Activated T-cell treated with anti-CD3 and anti-CD28 coated beads for 4 hours (primary cell): ENCODE data around the gene MYOD1.

ENCODE experiments used
- DNase-seq: peaks from one replicate; pipeline ENCODE4 v3.0.0-alpha.2; 2020

Gene MYOD1

GRCh38 chr11:17735818-17736578, 16.6 kb downstream of the MYOD1 start:
- DNase-seq, result no peak

DNA sequence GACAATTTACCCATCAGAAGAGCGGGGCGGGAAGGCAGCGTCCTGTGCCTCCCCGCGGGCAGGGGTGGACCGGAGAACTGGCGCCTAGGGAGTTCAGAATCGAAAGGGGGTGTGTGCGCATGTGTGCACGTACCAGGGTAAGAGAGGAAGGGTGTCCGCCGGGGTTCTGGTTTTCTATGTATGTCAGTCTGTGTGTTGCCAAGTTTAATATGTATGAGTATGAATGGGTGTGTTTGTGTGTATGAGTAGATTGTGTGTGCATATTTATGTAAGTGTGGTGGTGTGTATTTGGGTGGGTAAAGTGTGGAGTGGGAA, 17.2 kb downstream of the MYOD1 start:
- DNase-seq, result no peak

- DNase-seq, result no peak
Observed at GRCh38 chr11:17736930-17737817, 17.8 kb downstream of the MYOD1 start.

GRCh38 chr11:17738151-17738973, 19.0 kb downstream of the MYOD1 start:
- no peak for DNase-seq

DNA sequence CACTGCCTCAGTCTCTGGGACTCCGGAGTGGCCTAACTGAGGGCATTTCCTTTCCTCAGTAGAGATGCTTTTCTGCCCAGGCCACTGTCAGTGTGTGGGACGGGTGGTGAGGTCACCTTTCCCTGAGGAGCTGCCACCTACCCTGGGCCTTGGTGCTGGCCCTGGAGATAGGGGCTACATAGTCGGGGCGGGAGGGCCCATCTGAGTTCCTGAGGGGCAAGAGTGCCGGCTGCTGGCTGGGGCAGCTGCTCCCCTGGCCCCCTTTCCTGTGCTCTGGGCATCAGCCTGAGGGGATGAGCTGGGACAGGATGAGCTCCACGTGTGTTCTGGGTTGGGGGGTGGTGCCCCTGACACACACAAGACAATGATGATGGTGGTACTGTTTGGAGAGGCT, 20.6 kb downstream of the MYOD1 start:
- no peak for DNase-seq

DNA sequence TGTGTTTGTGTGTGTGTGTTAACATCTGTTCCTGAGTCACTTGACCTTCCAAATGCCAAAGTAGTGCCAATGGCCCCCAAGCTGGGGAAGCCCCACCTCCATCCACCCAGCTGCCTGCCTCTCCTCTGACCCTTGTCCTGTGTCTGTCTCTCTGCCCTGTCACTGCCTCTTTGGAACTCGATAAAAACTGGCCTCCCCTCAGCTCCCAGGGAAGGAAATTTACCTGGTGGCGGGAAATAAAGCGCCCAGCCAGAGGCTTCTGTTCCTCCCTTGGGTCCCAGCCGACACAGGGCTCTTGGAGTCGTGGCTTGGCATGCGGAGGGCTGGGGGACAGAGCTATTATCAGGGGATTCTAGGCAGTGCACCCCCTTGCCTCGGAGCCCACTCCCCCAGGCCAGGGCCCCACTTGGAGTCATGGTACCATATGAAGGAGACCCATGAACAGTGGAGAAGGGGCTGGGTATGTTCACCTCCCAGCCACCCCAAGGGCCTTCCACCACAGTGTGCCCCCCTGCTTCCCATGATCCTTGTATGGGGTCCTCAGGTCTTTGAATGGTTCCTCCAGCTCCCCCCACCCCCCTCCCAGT, 21.4 kb downstream of the MYOD1 start:
- DNase-seq, result no peak

- DNase-seq, result no peak
Observed at GRCh38 chr11:17741487-17741886, 22.1 kb downstream of the MYOD1 start.

- no peak for DNase-seq
Observed at GRCh38 chr11:17742019-17742418, 22.6 kb downstream of the MYOD1 start.

DNA sequence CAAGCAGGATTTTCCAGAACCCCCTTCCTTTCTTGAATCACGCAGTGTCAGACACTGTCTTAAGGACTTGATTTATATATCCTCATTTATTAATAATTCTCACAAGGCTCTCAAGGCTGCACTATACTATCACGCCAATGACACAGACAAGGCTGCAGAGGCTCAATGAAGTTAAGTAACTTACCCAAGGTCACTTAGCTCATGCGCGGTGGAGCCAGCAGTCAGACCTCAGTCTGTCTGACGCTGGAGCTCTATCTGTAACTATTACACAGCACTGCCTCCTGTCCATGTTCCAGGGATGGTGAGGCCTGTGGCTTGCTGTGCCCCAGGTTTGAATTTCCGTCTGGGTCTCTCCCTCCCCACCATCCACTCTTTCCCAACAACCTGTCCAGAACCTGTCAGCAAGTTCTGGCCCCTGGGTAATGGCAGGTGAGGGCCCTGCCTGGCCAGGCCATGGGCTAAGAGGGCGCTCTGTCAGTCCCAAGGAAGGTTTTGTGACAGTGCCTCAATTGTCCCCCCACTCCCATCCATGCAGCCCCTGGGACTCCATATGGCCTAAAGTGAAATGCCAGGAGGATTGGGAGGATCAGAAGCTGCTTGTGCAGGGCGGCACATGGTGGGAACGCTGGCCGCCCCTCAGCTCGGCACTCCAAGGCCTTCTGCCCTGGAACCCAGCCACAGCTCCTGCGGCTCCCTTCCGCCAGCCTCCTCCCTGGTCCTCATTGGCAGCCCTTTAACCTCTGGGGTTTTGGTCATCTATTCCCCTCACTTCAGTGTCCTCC, 23.8 kb downstream of the MYOD1 start:
- DNase-seq, result no peak

DNA sequence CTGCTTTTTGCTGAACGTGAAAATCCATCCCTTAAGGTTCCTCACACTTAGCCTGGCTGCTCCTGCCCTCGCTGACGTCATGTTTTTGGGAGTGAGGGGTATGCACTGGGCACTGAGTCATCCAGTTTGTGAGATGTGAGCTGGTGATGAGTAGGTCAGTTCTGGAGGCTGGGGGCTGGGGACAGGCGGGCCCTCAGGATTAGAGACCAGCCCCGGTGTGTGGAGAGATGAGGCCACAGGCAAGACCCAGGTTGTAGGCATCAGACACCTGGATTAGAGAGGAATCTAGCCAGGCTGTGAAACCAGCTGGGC, 24.4 kb downstream of the MYOD1 start:
- no peak for DNase-seq

DNA sequence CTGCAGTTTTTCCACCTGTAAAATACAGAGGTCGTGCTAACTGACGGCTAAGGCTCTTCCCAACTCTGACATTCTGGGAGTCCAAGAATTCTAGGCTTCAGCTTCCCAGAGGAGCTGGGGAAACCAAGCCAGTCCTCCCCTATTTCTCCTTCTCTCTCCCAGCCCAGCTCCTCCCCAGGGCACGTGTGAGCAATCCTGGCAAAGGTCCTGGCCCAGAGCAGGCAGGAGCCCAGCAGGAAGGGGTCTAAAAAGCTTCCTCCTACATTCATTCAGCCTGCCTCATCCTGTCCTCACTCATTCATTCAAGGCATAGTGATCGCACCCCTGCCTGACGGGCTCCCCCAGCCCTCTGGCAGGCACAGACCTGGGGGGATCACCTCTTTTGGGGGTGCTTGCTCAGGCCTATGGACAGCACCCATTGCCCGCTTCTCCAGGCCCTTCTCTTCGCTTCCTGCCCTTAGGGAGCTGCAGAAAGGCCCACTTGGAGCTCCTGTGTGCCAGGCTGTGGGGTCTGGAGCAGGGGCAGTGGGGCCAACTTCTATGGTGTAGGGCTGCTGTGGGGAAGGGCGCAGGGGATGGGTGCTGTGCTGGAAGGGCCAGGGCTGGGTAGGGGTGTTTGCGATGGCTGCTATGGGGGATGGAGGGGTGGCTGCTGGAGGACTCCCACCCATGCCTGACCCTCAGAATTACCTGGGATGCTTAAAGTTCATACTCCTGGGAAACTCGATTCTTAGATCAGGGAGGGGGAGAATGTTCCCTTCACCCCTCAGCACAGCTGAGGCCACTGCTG, 25.0 kb downstream of the MYOD1 start:
- DNase-seq, result no peak

DNA sequence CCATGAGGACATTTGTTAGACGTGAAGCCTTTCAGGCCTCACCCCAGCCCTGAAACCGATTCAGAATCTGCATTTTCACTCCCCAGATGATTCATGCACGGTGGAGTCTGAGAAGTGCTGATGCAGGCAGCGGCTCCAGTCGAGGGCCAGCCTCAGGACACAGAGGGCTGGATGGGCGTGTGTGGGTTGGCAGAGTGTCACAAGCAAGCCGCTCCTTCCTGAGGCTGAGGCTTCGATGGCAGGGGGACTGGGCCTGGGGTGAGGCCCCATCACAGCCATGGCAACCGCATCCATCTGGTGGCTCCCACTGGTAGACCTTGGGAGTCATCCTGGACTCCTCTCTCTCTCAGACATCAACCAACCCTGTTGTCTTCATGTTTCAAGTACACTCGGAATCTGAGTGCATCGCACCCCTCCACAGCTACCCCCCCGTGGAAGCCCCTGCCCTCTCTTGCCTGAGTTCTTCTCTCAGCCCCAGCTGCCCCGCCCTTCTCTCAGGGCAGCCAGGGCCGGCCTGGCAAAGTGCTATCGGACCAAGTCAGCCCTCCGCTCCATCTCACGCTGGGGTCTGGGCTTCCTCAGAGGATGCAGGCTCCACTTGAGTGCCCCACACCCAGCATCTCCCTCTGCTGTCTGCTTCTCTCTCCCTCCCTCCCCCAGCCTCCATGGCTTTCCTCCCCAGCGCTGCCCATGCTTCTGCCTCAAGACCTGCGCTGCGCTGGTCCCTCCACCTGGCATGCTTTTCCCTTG, 25.8 kb downstream of the MYOD1 start:
- DNase-seq, result no peak

DNA sequence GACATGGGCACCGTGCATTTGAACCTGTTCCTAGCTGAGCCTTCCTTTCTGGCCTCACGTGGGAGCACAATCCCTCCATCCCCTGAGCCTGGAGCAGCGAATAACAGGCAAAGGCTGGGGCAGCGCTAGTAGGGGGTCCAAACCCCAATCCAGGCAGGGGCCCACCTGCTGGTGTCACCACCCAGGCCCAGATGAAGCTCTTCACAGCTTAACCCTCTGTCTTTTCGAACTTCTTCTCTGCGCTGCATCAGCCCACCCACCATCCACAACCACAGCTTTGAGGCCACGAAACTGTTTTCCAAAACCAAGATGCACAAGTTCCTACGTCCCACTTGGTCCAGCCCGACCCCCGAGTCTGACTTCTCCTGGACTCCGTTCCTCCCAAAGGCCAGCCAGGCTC, 26.7 kb downstream of the MYOD1 start:
- DNase-seq, result no peak

DNA sequence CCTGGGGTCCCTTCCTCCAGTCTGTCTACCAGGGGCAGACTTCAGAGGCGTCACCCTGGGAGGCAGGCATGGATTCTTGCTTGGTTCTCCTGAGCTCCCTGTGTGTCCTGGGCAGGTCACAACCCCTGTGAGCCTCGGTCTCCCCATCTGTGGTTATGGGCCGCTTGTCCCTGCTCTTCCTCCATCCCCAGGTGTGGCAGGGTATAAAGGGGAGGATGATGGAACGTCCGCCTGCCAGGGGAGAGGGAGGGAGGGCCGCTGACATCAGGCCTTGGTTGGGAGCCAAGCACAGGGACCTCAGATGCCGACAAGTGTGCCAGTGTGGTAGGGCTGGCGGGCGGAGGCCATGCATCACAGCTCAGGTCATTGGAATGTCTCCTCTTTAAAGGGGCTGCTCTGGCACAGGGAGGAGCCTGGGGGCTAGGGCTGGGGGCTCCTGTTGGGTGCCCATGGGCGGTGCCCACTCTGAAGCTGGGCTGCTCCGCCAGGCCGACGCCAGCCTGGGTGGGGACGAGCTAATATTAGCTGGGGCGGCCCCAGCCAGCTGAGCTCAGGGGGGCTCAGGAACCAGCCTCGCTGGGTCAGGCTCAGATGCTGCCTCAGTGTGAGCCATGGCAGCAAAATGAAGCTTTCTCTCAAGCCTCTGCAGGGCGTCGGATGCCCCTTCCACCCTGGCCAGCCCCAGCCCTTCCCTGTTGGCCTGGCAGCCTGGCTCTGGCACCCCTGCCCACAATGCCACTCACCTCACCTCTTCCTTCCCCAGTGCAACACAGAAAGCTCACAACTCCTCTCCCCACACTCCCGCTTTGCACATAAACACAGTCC, 28.0 kb downstream of the MYOD1 start:
- DNase-seq, result no peak

GRCh38 chr11:17748044-17748443, 28.7 kb downstream of the MYOD1 start:
- DNase-seq, result no peak

GRCh38 chr11:17748761-17749721, 29.7 kb downstream of the MYOD1 start:
- no peak for DNase-seq

GRCh38 chr11:17750013-17750800, 30.8 kb downstream of the MYOD1 start:
- DNase-seq, result no peak

DNA sequence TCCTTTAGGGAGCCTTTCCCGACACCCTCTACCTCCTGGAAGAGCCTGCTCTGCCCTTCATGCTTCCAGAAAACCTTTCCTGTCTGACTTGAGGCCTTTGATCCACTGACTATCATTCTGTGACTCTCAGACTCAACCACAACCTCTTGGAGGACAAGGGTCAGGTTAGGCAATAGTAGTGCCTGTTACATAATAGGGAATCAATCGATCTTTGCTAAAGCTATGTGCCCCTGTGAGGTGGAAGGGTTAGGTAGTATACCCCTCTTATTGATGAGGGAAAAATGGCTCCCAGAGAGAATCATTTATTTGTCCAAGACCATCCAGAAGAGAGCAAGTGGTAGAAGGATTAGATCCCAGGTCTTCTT, 31.4 kb downstream of the MYOD1 start:
- DNase-seq, result no peak
